Activated naive CD8-positive, alpha-beta T cell treated with anti-CD3 and anti-CD28 coated beads, Interleukin-2, amount 10 ng/mL, durations not matched to agents 7 days and 5 days (primary cell): ENCODE measurements around the gene KIAA1671. TPM values are rescaled to one million over a fixed set of nuclear protein-coding genes. Genes with fewer than 3 reads are reported as not detected.
A peak's percentile ranks its signal among the peaks of the same experiment; 100 is the strongest.

Source experiments
- ATAC-seq: fragments of 150-1000 bp; cut with Tn5 transposase; one replicate; pipeline ENCODE4 v1.10.0; 2021; ENCODE audit warnings: low read depth, moderate library complexity
- POLR2A ChIA-PET: fragments of 350-600 bp; sonication (Branson Sonifier 250); formaldehyde crosslinking; loops from one replicate; lab custom pipeline; 2021; ENCODE audit warnings: antibody characterized with exemption; lab: Charles Lee
- DNase-seq: peaks from one replicate; pipeline ENCODE4 v3.0.0; 2021
- H3K27ac Mint-ChIP-seq: one replicate; pipeline ENCODE4 v1.8.0; 2022; ENCODE audit warnings: mild to moderate bottlenecking, mixed read lengths
- H3K27me3 Mint-ChIP-seq: one replicate; pipeline ENCODE4 v1.8.0; 2022; ENCODE audit warnings: mild to moderate bottlenecking, moderate library complexity, mixed read lengths
- H3K36me3 Mint-ChIP-seq: one replicate; pipeline ENCODE4 v1.8.0; 2021; ENCODE audit warnings: mild to moderate bottlenecking, mixed read lengths
- H3K4me1 Mint-ChIP-seq: one replicate; pipeline ENCODE4 v1.8.0; 2021; ENCODE audit warnings: mixed read lengths
- H3K4me3 Mint-ChIP-seq: one replicate; pipeline ENCODE4 v1.8.0; 2022; ENCODE audit warnings: mild to moderate bottlenecking, moderate library complexity, mixed read lengths
- H3K9me3 Mint-ChIP-seq: one replicate; pipeline ENCODE4 v1.8.0; 2021; ENCODE audit warnings: mixed read lengths
- total RNA-seq, 2 experiments: library from RNA; stranded (reverse); gene quantifications; one replicate each; pipeline ENCODE4 v1.2.3, GENCODE V29; 2021

KIAA1671 gene
- total RNA-seq, 2 experiments from 2014 or later = 10.0 to 10.5 TPM

- no peaks in the 10 kb centered on the region for H3K9me3 Mint-ChIP-seq
- H3K36me3 Mint-ChIP-seq = no peaks in the 10 kb centered on the region
- POLR2A ChIA-PET = no interaction called here
- no peak overlapping the region for H3K27ac Mint-ChIP-seq
- H3K4me3 Mint-ChIP-seq = no peak overlapping the region
- H3K4me1 Mint-ChIP-seq = peaks cover 4% of the 10 kb centered on the region
- ATAC-seq (no peak), DNase-seq (no peak)
- no peaks in the 10 kb centered on the region for H3K27me3 Mint-ChIP-seq
Observed at GRCh38 chr22:25165785-25166184, 213.3 kb downstream of the KIAA1671 start.

- ATAC-seq (no peak), DNase-seq (no peak)
- peaks cover 4% of the 10 kb centered on the region for H3K4me1 Mint-ChIP-seq
- H3K36me3 Mint-ChIP-seq = no peaks in the 10 kb centered on the region
- H3K4me3 Mint-ChIP-seq = no peak overlapping the region
- H3K9me3 Mint-ChIP-seq = no peaks in the 10 kb centered on the region
- H3K27me3 Mint-ChIP-seq = no peaks in the 10 kb centered on the region
- no peak overlapping the region for H3K27ac Mint-ChIP-seq
- POLR2A ChIA-PET = no interaction called here
Observed at GRCh38 chr22:25166266-25167040, 213.9 kb downstream of the KIAA1671 start.

- DNase-seq (no peak), ATAC-seq (no peak)
- Mint-ChIP-seq H3K36me3 (no peaks in the 10 kb centered on the region), H3K27me3 (no peaks in the 10 kb centered on the region), H3K9me3 (no peaks in the 10 kb centered on the region), H3K4me3 (no peak overlapping the region), H3K4me1 (peaks cover 4% of the 10 kb centered on the region), H3K27ac (no peak overlapping the region)
- POLR2A ChIA-PET = no interaction called here
Observed at GRCh38 chr22:25167082-25167481, 214.6 kb downstream of the KIAA1671 start.

- Mint-ChIP-seq H3K27me3 (no peaks in the 10 kb centered on the region), H3K27ac (no peak overlapping the region), H3K4me1 (peaks cover 4% of the 10 kb centered on the region), H3K4me3 (no peak overlapping the region), H3K36me3 (no peaks in the 10 kb centered on the region), H3K9me3 (no peaks in the 10 kb centered on the region)
- DNase-seq (no peak), ATAC-seq (no peak)
- POLR2A ChIA-PET = no interaction called here
Observed at GRCh38 chr22:25167834-25168601, 215.5 kb downstream of the KIAA1671 start.

- H3K9me3 Mint-ChIP-seq = no peaks in the 10 kb centered on the region
- ATAC-seq (no peak), DNase-seq (no peak)
- H3K27ac Mint-ChIP-seq = no peak overlapping the region
- H3K4me3 Mint-ChIP-seq = no peak overlapping the region
- POLR2A ChIA-PET = no interaction called here
- H3K4me1 Mint-ChIP-seq = peaks cover 4% of the 10 kb centered on the region
- no peaks in the 10 kb centered on the region for H3K36me3 Mint-ChIP-seq
- no peaks in the 10 kb centered on the region for H3K27me3 Mint-ChIP-seq
Observed at GRCh38 chr22:25169278-25170031, 216.9 kb downstream of the KIAA1671 start.

GRCh38 chr22:25170426-25170980 lies 218.0 kb downstream of the KIAA1671 start:
- H3K36me3 Mint-ChIP-seq = no peaks in the 10 kb centered on the region
- no peak for DNase-seq
- no peaks in the 10 kb centered on the region for H3K4me1 Mint-ChIP-seq
- no peak for ATAC-seq
- H3K27ac Mint-ChIP-seq = no peak overlapping the region
- no peaks in the 10 kb centered on the region for H3K27me3 Mint-ChIP-seq
- POLR2A ChIA-PET = no interaction called here
- H3K4me3 Mint-ChIP-seq = no peak overlapping the region
- H3K9me3 Mint-ChIP-seq = no peaks in the 10 kb centered on the region

DNA sequence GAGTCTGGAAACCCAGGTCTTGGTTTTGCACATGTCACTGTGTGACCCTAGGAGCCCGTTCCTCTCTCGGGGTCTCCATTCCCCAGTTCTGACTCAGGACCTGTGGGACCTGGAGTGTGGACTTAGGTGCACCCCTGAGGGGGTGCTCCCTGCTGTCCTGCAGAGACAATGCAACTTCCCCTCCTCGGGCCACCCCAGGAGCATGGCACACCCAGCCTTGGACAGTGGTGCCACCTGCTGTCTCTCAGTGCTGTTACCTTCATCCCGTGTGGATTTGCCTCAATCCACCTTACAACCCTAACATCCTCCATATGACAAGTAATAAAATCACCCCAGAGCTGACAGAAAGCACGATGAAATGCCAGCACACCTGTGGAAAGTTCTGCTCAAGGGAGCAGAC lies 219.6 kb downstream of the KIAA1671 start:
- POLR2A ChIA-PET = no interaction called here
- Mint-ChIP-seq H3K4me3 (no peak overlapping the region), H3K36me3 (peaks cover under 1% of the 10 kb centered on the region), H3K4me1 (no peaks in the 10 kb centered on the region), H3K9me3 (no peaks in the 10 kb centered on the region), H3K27ac (no peak overlapping the region), H3K27me3 (no peaks in the 10 kb centered on the region)
- DNase-seq (no peak), ATAC-seq (peak; percentile 50)

DNA sequence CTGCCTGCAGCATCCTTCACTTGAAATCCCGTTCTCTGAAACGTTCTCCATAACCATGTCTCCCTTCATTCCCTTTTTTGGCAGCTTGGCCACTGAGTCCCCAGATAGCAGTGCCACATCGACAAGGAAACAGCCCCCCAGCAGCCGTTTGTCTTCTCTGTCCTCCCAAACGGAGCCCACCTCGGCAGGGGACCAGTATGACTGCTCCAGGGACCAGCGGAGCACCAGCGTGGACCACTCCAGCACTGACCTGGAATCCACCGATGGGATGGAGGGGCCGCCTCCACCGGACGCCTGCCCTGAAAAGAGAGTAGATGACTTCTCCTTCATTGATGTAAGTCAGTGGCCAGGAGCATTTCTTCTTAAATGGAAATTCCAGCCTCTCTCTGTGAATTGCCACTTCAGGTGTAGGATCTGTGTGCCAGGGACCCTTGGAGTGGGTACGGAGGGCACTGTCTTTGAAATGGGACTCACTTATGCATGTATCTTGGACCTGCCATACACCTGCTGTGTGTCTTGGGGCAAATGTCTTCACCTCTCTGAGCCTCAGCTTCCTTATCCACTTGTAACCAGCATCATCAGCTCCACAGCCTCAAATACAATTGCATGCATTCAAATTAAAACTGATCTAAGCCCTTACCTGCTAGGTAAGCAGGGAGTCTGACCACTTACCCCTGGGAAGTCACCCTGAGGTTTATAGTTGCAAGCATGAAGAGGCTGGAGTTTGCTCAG lies 221.8 kb downstream of the KIAA1671 start:
- no peaks in the 10 kb centered on the region for H3K9me3 Mint-ChIP-seq
- H3K36me3 Mint-ChIP-seq = peaks cover 8% of the 10 kb centered on the region
- no peaks in the 10 kb centered on the region for H3K27me3 Mint-ChIP-seq
- ATAC-seq = no peak
- no peak overlapping the region for H3K27ac Mint-ChIP-seq
- no peak for DNase-seq
- POLR2A ChIA-PET = no interaction called here
- H3K4me1 Mint-ChIP-seq = no peaks in the 10 kb centered on the region
- H3K4me3 Mint-ChIP-seq = no peak overlapping the region

DNA sequence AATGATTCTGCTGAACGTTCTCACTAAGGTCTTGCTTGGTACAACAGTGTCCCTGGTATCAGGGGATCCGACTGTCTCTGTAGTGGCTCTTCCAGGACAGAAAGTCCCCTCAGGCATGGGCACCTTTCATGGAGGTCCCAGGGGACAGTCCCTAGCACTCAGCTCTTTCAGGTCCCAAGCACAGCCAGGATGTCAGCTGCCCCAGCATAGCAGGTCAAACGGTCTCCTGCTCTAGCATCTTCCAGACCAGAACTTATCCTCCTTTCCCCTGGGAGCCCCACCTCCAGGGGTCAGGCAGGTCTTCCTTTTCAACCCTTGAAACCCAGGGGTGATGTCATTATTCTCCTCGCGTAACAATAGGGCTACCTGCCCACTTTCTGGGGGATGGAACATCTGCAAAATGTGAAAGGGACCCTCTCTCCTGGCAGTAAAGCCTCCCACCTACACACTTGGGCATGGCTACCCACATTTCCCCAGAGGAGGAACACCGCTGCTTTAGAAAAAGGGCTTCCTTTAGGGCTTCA lies 222.4 kb downstream of the KIAA1671 start:
- Mint-ChIP-seq H3K4me1 (no peaks in the 10 kb centered on the region), H3K27ac (no peak overlapping the region), H3K27me3 (no peaks in the 10 kb centered on the region), H3K4me3 (no peak overlapping the region), H3K9me3 (peaks cover 6% of the 10 kb centered on the region), H3K36me3 (peaks cover 14% of the 10 kb centered on the region)
- DNase-seq (no peak), ATAC-seq (no peak)
- POLR2A ChIA-PET = no interaction called here

DNA sequence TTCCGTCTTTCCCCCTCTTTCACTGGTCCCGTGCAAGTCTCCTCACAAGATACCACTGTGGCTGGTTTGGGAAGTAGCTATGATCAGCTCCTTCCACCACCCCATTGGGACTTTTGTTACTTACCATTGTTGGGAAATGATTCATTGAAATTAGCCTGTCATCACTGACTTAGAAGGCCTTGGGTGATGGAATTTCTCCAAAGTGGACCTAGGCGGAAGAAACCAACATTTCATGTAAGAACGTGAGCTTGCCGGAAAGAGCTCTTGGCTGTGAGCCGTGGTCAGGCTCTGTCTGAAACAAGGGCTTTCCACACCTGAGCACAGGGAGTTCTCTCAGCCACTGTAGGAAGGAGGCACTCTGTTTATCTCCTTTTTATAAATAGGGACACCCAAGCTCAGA lies 223.7 kb downstream of the KIAA1671 start:
- Mint-ChIP-seq H3K27me3 (no peaks in the 10 kb centered on the region), H3K27ac (no peak overlapping the region), H3K4me1 (no peaks in the 10 kb centered on the region), H3K9me3 (peaks cover 7% of the 10 kb centered on the region), H3K36me3 (peaks cover 16% of the 10 kb centered on the region), H3K4me3 (no peak overlapping the region)
- ATAC-seq (no peak), DNase-seq (no peak)
- POLR2A ChIA-PET = no interaction called here

DNA sequence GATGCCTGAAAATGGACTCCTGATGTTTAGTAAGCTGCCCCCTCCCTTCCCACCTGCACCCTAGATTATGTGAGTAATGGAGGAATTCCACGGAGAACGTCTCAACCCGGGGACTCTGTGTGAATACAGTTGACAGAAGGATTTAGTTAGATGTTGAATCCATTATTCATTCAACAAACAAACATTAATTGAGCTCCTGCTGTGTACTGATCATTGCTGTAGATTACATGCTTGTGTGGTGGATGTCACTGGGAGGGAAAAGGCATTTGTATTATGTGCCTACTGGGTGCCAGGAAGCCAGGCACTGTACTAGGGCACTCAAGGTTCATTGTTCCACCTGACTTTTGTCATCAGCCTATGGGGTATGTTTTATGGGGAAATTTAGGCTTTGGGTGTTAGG lies 224.3 kb downstream of the KIAA1671 start:
- Mint-ChIP-seq H3K4me1 (no peaks in the 10 kb centered on the region), H3K27ac (no peak overlapping the region), H3K4me3 (no peak overlapping the region), H3K27me3 (no peaks in the 10 kb centered on the region), H3K36me3 (peaks cover 19% of the 10 kb centered on the region), H3K9me3 (peaks cover 7% of the 10 kb centered on the region)
- ATAC-seq = no peak
- POLR2A ChIA-PET = no interaction called here
- no peak for DNase-seq

- Mint-ChIP-seq H3K4me1 (no peaks in the 10 kb centered on the region), H3K9me3 (peaks cover 7% of the 10 kb centered on the region), H3K36me3 (peaks cover 21% of the 10 kb centered on the region), H3K4me3 (no peak overlapping the region), H3K27me3 (no peaks in the 10 kb centered on the region), H3K27ac (no peak overlapping the region)
- ATAC-seq (no peak), DNase-seq (no peak)
- POLR2A ChIA-PET = no interaction called here
Observed at GRCh38 chr22:25177226-25177625, 224.7 kb downstream of the KIAA1671 start.

DNA sequence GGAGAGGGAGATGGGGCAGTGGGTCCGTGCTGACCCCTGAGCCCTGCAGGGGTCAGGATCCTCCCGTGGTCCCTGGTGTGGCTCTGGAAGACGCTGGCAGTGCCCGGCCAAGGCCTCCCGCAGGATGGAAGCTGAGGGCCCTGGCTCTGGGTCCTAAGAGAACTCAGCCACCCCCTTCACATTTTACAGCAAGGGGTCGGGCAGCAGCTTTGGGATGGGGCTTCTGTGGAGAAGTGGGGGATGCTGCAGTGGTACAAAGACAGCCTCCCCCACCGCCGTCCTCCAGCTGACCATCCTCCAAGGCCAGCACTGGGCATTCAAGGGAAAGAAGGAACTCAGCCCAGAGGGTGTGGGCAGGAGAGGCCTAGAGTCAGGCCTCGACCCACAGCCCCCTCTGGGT lies 225.4 kb downstream of the KIAA1671 start:
- Mint-ChIP-seq H3K27me3 (no peaks in the 10 kb centered on the region), H3K9me3 (peaks cover 7% of the 10 kb centered on the region), H3K27ac (no peak overlapping the region), H3K4me1 (peaks cover under 1% of the 10 kb centered on the region), H3K4me3 (no peak overlapping the region), H3K36me3 (peaks cover 22% of the 10 kb centered on the region)
- DNase-seq = no peak
- POLR2A ChIA-PET = no interaction called here
- no peak for ATAC-seq
